Measurements from ENCODE around the gene DYNC2I2. TPM values are rescaled to one million over a fixed set of nuclear protein-coding genes. Genes with fewer than 3 reads are reported as not detected.
"Not testable (repeated sequence)": the region's sequence is repeated elsewhere in the genome, so short reads cannot be mapped to it uniquely, and the experiment has no call there.

The DYNC2I2 gene
- total RNA-seq, 2 donors from 2014 or later: 12.8 to 20.3 TPM

GRCh38 chr9:128688501-128689292 lies 32.0 kb upstream of the DYNC2I2 start, which contains the start of gene SET:
Gene SET, plus strand, starts transcription at chr9:128689222. Its CDS starts 361 bp downstream, at chr9:128689583.
- ATAC-seq: peak; percentile 93 to 95
- DNase-seq: peak; percentile 97
- intact Hi-C loops (cut with DNase I): loop anchor here in 1 of 2 donors (10.0 kb wide), 1 partner anchor 54 kb away; no protein-coding TSS in a partner anchor

- DNase-seq (no peak), ATAC-seq (no peak)
- intact Hi-C loops (cut with DNase I): loop anchor here in 1 of 2 donors (10.0 kb wide), 1 partner anchor 53 kb away; no protein-coding TSS in a partner anchor
Observed at GRCh38 chr9:128687453-128687852, 30.8 kb upstream of the DYNC2I2 start.

GRCh38 chr9:128685636-128686489 lies 29.2 kb upstream of the DYNC2I2 start:
- DNase-seq: no peak
- no peak for ATAC-seq
- intact Hi-C loops (cut with DNase I): loop anchor here in 1 of 2 donors (10.0 kb wide), 1 partner anchor 51 kb away; no protein-coding TSS in a partner anchor

GRCh38 chr9:128684325-128685199 lies 27.9 kb upstream of the DYNC2I2 start:
- peak; percentile 46 to 77 for ATAC-seq
- peak; percentile 81 for DNase-seq
- intact Hi-C loops (cut with DNase I): loop anchor here (5.0 to 10.0 kb wide), 2 partner anchors 47 to 50 kb away; no protein-coding TSS in a partner anchor

- peak in 1 of 2 donors; percentile 3 for ATAC-seq
- intact Hi-C loops (cut with DNase I): loop anchor here (5.0 to 10.0 kb wide), 2 partner anchors 47 to 49 kb away; no protein-coding TSS in a partner anchor
- DNase-seq: no peak
Observed at GRCh38 chr9:128684065-128684324, 27.3 kb upstream of the DYNC2I2 start.

- peak; percentile 58 to 62 for ATAC-seq
- peak; percentile 68 for DNase-seq
- intact Hi-C loops (cut with DNase I): loop anchor here (5.0 to 10.0 kb wide), 2 partner anchors 46 to 49 kb away; no protein-coding TSS in a partner anchor
Observed at GRCh38 chr9:128683340-128684064, 26.9 kb upstream of the DYNC2I2 start.

GRCh38 chr9:128677794-128678193 lies 21.1 kb upstream of the DYNC2I2 start:
- ATAC-seq (no peak), DNase-seq (no peak)

GRCh38 chr9:128675382-128675781 lies 18.7 kb upstream of the DYNC2I2 start:
- intact Hi-C loops (cut with DNase I): no loop called here
- ATAC-seq: no peak
- no peak for DNase-seq

More at GRCh38 chr9:128677794-128678193, 21.1 kb upstream of the DYNC2I2 start:
- intact Hi-C loops (cut with DNase I): no loop called here

- DNase-seq (no peak), ATAC-seq (no peak)
- intact Hi-C loops (cut with DNase I): no loop called here
Observed at GRCh38 chr9:128669786-128670185, 13.1 kb upstream of the DYNC2I2 start.

- DNase-seq; intact Hi-C loops (cut with DNase I); ATAC-seq: not testable (repeated sequence)
Observed at GRCh38 chr9:128666481-128666941, 9.9 kb upstream of the DYNC2I2 start.

GRCh38 chr9:128657796-128658195 lies 1.1 kb upstream of the DYNC2I2 start:
- ATAC-seq (no peak), DNase-seq (no peak)
- intact Hi-C loops (cut with DNase I): no loop called here

- intact Hi-C loops (cut with DNase I): no loop called here
- ATAC-seq (no peak), DNase-seq (no peak)
Observed at GRCh38 chr9:128657344-128657704, 677 bp upstream of the DYNC2I2 start.

- no peak for ATAC-seq
- intact Hi-C loops (cut with DNase I): no loop called here
Observed at GRCh38 chr9:128654481-128654880, 2.2 kb downstream of the DYNC2I2 start.

GRCh38 chr9:128653908-128654307 lies 2.7 kb downstream of the DYNC2I2 start:
- ATAC-seq (no peak), DNase-seq (no peak)
- intact Hi-C loops (cut with DNase I): no loop called here

More at GRCh38 chr9:128654481-128654880, 2.2 kb downstream of the DYNC2I2 start:
- DNase-seq: no peak

- DNase-seq: no peak
- no peak for ATAC-seq
- intact Hi-C loops (cut with DNase I): no loop called here
Observed at GRCh38 chr9:128651798-128652197, 4.8 kb downstream of the DYNC2I2 start.

GRCh38 chr9:128648206-128648605 lies 8.4 kb downstream of the DYNC2I2 start:
- intact Hi-C loops (cut with DNase I): not testable (repeated sequence)
- DNase-seq (peak; percentile 58), ATAC-seq (peak; percentile 68 to 76)

- DNase-seq: no peak
- intact Hi-C loops (cut with DNase I): no loop called here
- ATAC-seq: no peak
Observed at GRCh38 chr9:128643519-128644300, 12.9 kb downstream of the DYNC2I2 start.

All from left cardiac atrium (tissue), 4 donors.